ENCODE measurements around the gene STEAP3. TPM values are rescaled to one million over a fixed set of nuclear protein-coding genes. Genes with fewer than 3 reads are reported as not detected.

STEAP3 gene
- total RNA-seq (2014; rRNA removed; shearing (Covaris generic)) = 3.3 and 6.0 TPM in 2 replicates

- DNase-seq (ENCODE audit: low spot score) = peak; percentile 64
- in situ Hi-C loops (cut with HindIII; ENCODE audit: low sequenced_read_pairs) = no loop called here
Measured at GRCh38 chr2:119223521-119224390, at the start of gene STEAP3. Gene STEAP3, plus strand, starts transcription at chr2:119223834. Its CDS starts 7,179 bp downstream, at chr2:119231013.

- in situ Hi-C loops (cut with HindIII; ENCODE audit: low sequenced_read_pairs) = no loop called here
- DNase-seq (ENCODE audit: low spot score) = peak; percentile 19
Measured at GRCh38 chr2:119174216-119174992, 49.2 kb upstream of the STEAP3 start.

- no peak for DNase-seq (ENCODE audit: low spot score)
- in situ Hi-C loops (cut with HindIII; ENCODE audit: low sequenced_read_pairs) = no loop called here
Measured at GRCh38 chr2:119174993-119175347, 48.7 kb upstream of the STEAP3 start.

GRCh38 chr2:119175517-119175916 is 48.1 kb upstream of the STEAP3 start:
- no peak for DNase-seq (ENCODE audit: low spot score)
- in situ Hi-C loops (cut with HindIII; ENCODE audit: low sequenced_read_pairs) = no loop called here

- in situ Hi-C loops (cut with HindIII; ENCODE audit: low sequenced_read_pairs) = no loop called here
- no peak for DNase-seq (ENCODE audit: low spot score)
Measured at GRCh38 chr2:119177171-119177837, 46.3 kb upstream of the STEAP3 start.

- in situ Hi-C loops (cut with HindIII; ENCODE audit: low sequenced_read_pairs) = no loop called here
- no peak for DNase-seq (ENCODE audit: low spot score)
Measured at GRCh38 chr2:119177838-119178190, 45.8 kb upstream of the STEAP3 start.

- DNase-seq (ENCODE audit: low spot score) = no peak
- in situ Hi-C loops (cut with HindIII; ENCODE audit: low sequenced_read_pairs) = no loop called here
Measured at GRCh38 chr2:119178776-119179175, 44.9 kb upstream of the STEAP3 start.

GRCh38 chr2:119179202-119179601 is 44.4 kb upstream of the STEAP3 start:
- DNase-seq (ENCODE audit: low spot score) = no peak
- in situ Hi-C loops (cut with HindIII; ENCODE audit: low sequenced_read_pairs) = no loop called here

GRCh38 chr2:119179991-119180390 is 43.6 kb upstream of the STEAP3 start:
- in situ Hi-C loops (cut with HindIII; ENCODE audit: low sequenced_read_pairs) = no loop called here
- DNase-seq (ENCODE audit: low spot score) = no peak

GRCh38 chr2:119180892-119181291 is 42.7 kb upstream of the STEAP3 start:
- in situ Hi-C loops (cut with HindIII; ENCODE audit: low sequenced_read_pairs) = no loop called here
- no peak for DNase-seq (ENCODE audit: low spot score)

GRCh38 chr2:119181391-119181790 is 42.2 kb upstream of the STEAP3 start:
- in situ Hi-C loops (cut with HindIII; ENCODE audit: low sequenced_read_pairs) = no loop called here
- no peak for DNase-seq (ENCODE audit: low spot score)

GRCh38 chr2:119181791-119182445 is 41.7 kb upstream of the STEAP3 start:
- DNase-seq (ENCODE audit: low spot score) = peak; percentile 24
- in situ Hi-C loops (cut with HindIII; ENCODE audit: low sequenced_read_pairs) = no loop called here

GRCh38 chr2:119184512-119184911 is 39.1 kb upstream of the STEAP3 start:
- no peak for DNase-seq (ENCODE audit: low spot score)
- in situ Hi-C loops (cut with HindIII; ENCODE audit: low sequenced_read_pairs) = no loop called here

- in situ Hi-C loops (cut with HindIII; ENCODE audit: low sequenced_read_pairs) = no loop called here
- DNase-seq (ENCODE audit: low spot score) = no peak
Measured at GRCh38 chr2:119190321-119191111, 33.1 kb upstream of the STEAP3 start.

- no peak for DNase-seq (ENCODE audit: low spot score)
- in situ Hi-C loops (cut with HindIII; ENCODE audit: low sequenced_read_pairs) = no loop called here
Measured at GRCh38 chr2:119192893-119193292, 30.7 kb upstream of the STEAP3 start.

GRCh38 chr2:119195001-119195400 is 28.6 kb upstream of the STEAP3 start:
- in situ Hi-C loops (cut with HindIII; ENCODE audit: low sequenced_read_pairs) = no loop called here
- no peak for DNase-seq (ENCODE audit: low spot score)

- in situ Hi-C loops (cut with HindIII; ENCODE audit: low sequenced_read_pairs) = no loop called here
- DNase-seq (ENCODE audit: low spot score) = no peak
Measured at GRCh38 chr2:119195887-119196286, 27.7 kb upstream of the STEAP3 start.

- in situ Hi-C loops (cut with HindIII; ENCODE audit: low sequenced_read_pairs) = no loop called here
Measured at GRCh38 chr2:119196301-119197125, 27.1 kb upstream of the STEAP3 start.

More at GRCh38 chr2:119196301-119197125, 27.1 kb upstream of the STEAP3 start:
- no peak for DNase-seq (ENCODE audit: low spot score)
